ENCODE results near the gene LYAR. TPM values are rescaled to one million over a fixed set of nuclear protein-coding genes. Genes with fewer than 3 reads are reported as not detected.

The LYAR gene
- total and polyA plus RNA-seq, 2 donors from 2014 or later: 6.6 to 8.6 TPM

DNA sequence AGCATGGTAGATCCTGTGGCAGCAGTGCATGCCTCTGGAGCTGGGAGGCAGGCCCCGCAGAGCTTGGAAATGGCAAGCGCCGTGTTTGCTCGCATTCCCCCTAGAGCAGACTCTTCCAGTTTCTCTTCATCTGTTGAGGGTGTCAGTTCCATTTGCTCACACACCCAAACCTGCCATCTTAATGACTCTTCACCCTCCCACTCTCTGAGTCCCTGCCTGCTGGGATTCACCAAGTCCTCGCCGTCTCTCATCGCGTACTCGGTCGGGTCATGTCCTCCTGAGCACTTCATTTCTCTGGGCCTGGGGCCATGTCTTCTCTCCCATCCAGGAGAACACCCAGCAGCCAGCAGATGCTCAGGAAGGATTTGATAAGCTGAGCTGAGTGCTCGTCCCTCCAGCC, 17.0 kb upstream of the LYAR start:
- intact Hi-C loops (cut with DNase I): no loop called here
- H3K4me1 ChIP-seq (ENCODE audit: control insufficient read depth in 2 of 3, insufficient read depth in 2 of 3, low read depth in 1 of 3, low read length in 3 of 3): no peaks in the 10 kb centered on the region
- DNase-seq: no peak
- no peak overlapping the region for H3K4me3 ChIP-seq (ENCODE audit: low read length in 3 of 3)
- no peak for FAIRE-seq
- H3K27ac ChIP-seq (ENCODE audit: low read depth in 2 of 2, low read length in 2 of 2): no peak overlapping the region
- peaks cover 0 to 20% (median 18%) of the 10 kb centered on the region in 3 donors for H3K36me3 ChIP-seq (ENCODE audit: control insufficient read depth in 2 of 3, insufficient read depth in 3 of 3, low read length in 3 of 3)
- no peaks in the 10 kb centered on the region for H3K27me3 ChIP-seq (ENCODE audit: control insufficient read depth, insufficient read depth, low read length)
- no peaks in the 10 kb centered on the region for H3K9me3 ChIP-seq (ENCODE audit: control insufficient read depth in 2 of 3, insufficient read depth in 1 of 3, low read length in 3 of 3)
- H3K9ac ChIP-seq (ENCODE audit: low read length in 3 of 3): no peak overlapping the region
- TF ChIP-seq, protein P1, sequence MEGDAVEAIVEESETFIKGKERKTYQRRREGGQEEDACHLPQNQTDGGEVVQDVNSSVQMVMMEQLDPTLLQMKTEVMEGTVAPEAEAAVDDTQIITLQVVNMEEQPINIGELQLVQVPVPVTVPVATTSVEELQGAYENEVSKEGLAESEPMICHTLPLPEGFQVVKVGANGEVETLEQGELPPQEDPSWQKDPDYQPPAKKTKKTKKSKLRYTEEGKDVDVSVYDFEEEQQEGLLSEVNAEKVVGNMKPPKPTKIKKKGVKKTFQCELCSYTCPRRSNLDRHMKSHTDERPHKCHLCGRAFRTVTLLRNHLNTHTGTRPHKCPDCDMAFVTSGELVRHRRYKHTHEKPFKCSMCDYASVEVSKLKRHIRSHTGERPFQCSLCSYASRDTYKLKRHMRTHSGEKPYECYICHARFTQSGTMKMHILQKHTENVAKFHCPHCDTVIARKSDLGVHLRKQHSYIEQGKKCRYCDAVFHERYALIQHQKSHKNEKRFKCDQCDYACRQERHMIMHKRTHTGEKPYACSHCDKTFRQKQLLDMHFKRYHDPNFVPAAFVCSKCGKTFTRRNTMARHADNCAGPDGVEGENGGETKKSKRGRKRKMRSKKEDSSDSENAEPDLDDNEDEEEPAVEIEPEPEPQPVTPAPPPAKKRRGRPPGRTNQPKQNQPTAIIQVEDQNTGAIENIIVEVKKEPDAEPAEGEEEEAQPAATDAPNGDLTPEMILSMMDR (IDR thresholded peaks at IDR 0.05; ENCODE audit: borderline replicate concordance, extremely low read depth, insufficient read depth): no peak

DNA sequence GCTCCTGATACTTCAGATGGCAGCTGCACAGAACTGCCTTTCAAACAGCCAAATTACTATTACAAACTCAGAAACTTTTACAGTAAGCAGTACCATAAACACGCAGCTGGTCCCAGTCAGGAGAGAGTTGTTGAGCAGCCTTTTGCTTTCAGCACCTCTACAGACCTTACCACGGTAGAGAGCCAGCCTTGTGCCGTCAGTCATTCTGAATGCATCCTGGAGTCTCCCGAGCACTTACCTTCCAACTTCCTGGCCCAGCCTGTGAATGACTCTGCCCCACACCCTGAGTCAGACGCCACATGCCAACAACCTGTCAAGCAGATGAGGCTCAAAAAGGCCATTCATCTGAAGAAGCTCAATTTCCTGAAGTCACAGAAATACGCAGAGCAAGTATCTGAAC, 12.5 kb upstream of the LYAR start:
- Histone ChIP-seq H3K4me1 (ENCODE audit: control insufficient read depth in 2 of 3, insufficient read depth in 2 of 3, low read depth in 1 of 3, low read length in 3 of 3) (no peaks in the 10 kb centered on the region), H3K9ac (ENCODE audit: low read length in 3 of 3) (no peak overlapping the region), H3K27ac (ENCODE audit: low read depth in 2 of 2, low read length in 2 of 2) (no peak overlapping the region), H3K9me3 (ENCODE audit: control insufficient read depth in 2 of 3, insufficient read depth in 1 of 3, low read length in 3 of 3) (no peaks in the 10 kb centered on the region), H3K36me3 (ENCODE audit: control insufficient read depth in 2 of 3, insufficient read depth in 3 of 3, low read length in 3 of 3) (peaks cover 0 to 16% (median 16%) of the 10 kb centered on the region in 3 donors), H3K27me3 (ENCODE audit: control insufficient read depth, insufficient read depth, low read length) (no peaks in the 10 kb centered on the region), H3K4me3 (ENCODE audit: low read length in 3 of 3) (no peak overlapping the region)
- no peak for FAIRE-seq
- no peak for DNase-seq
- TF ChIP-seq, protein P1 (IDR thresholded peaks at IDR 0.05; ENCODE audit: borderline replicate concordance, extremely low read depth, insufficient read depth): no peak
- intact Hi-C loops (cut with DNase I): no loop called here

DNA sequence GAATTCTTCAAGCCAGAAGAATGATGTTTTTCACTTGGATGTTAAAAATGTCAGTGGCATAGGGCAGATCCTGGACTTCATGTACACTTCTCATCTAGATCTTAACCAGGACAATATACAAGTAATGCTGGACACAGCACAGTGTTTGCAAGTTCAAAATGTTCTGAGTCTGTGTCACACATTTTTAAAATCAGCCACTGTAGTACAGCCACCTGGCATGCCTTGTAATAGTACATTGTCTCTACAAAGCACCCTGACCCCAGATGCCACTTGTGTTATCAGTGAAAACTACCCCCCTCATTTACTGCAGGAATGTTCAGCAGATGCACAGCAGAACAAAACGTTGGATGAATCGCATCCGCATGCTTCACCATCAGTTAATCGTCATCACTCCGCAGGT, 12.0 kb upstream of the LYAR start:
- Histone ChIP-seq H3K27me3 (ENCODE audit: control insufficient read depth, insufficient read depth, low read length) (no peaks in the 10 kb centered on the region), H3K9me3 (ENCODE audit: control insufficient read depth in 2 of 3, insufficient read depth in 1 of 3, low read length in 3 of 3) (no peaks in the 10 kb centered on the region), H3K4me1 (ENCODE audit: control insufficient read depth in 2 of 3, insufficient read depth in 2 of 3, low read depth in 1 of 3, low read length in 3 of 3) (no peaks in the 10 kb centered on the region), H3K4me3 (ENCODE audit: low read length in 3 of 3) (no peak overlapping the region), H3K36me3 (ENCODE audit: control insufficient read depth in 2 of 3, insufficient read depth in 3 of 3, low read length in 3 of 3) (peaks cover 0 to 16% (median 15%) of the 10 kb centered on the region in 3 donors), H3K9ac (ENCODE audit: low read length in 3 of 3) (no peak overlapping the region), H3K27ac (ENCODE audit: low read depth in 2 of 2, low read length in 2 of 2) (no peak overlapping the region)
- TF ChIP-seq, protein P1 (IDR thresholded peaks at IDR 0.05; ENCODE audit: borderline replicate concordance, extremely low read depth, insufficient read depth): no peak
- DNase-seq (no peak), FAIRE-seq (no peak)
- intact Hi-C loops (cut with DNase I): no loop called here

DNA sequence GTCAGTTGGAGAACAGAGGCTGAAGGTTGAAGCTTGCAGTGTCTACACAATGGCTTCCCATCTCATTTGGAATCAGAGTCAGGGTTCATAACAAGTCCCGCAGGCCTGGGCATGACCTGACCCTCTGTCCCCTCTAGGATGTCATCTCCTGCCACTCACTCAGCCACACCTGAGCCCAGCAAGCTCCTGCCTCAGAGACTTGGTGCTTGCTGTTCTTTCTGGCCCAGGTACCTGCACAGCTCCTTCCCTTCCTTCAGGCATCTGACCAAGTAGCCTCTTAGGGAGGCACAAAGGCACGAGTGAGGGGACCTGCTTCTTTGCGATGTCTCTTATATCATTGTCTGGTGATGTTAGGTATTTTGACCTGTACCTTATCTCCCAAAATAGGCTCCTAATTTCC, 9.1 kb upstream of the LYAR start:
- H3K27me3 ChIP-seq (ENCODE audit: control insufficient read depth, insufficient read depth, low read length): no peaks in the 10 kb centered on the region
- no peaks in the 10 kb centered on the region for H3K4me1 ChIP-seq (ENCODE audit: control insufficient read depth in 2 of 3, insufficient read depth in 2 of 3, low read depth in 1 of 3, low read length in 3 of 3)
- H3K9ac ChIP-seq (ENCODE audit: low read length in 3 of 3): no peak overlapping the region
- DNase-seq (no peak), FAIRE-seq (no peak)
- TF ChIP-seq, protein P1 (IDR thresholded peaks at IDR 0.05; ENCODE audit: borderline replicate concordance, extremely low read depth, insufficient read depth): no peak
- no peak overlapping the region for H3K27ac ChIP-seq (ENCODE audit: low read depth in 2 of 2, low read length in 2 of 2)
- no peaks in the 10 kb centered on the region for H3K9me3 ChIP-seq (ENCODE audit: control insufficient read depth in 2 of 3, insufficient read depth in 1 of 3, low read length in 3 of 3)
- intact Hi-C loops (cut with DNase I): no loop called here
- H3K4me3 ChIP-seq (ENCODE audit: low read length in 3 of 3): no peak overlapping the region
- H3K36me3 ChIP-seq (ENCODE audit: control insufficient read depth in 2 of 3, insufficient read depth in 3 of 3, low read length in 3 of 3): peaks cover 2 to 12% (median 11%) of the 10 kb centered on the region in 3 donors

All from kidney (tissue), 14 donors.